Effector memory CD4-positive, alpha-beta T cell (primary cell): Measurements from ENCODE around the gene SDHAF1.
A peak's percentile ranks its signal among the peaks of the same experiment; 100 is the strongest.
"Not testable (repeated sequence)": the region's sequence is repeated elsewhere in the genome, so short reads cannot be mapped to it uniquely, and the experiment has no call there.

Experiments used
- DNase-seq, 3 donors: peaks; one replicate each; pipeline ENCODE4 v3.0.0-alpha.2; 2020
- H3K27ac ChIP-seq: 2 replicates; pipeline ENCODE4 v1.7.0; 2013; ENCODE audit warnings: mild to moderate bottlenecking, low read length, moderate library complexity; ENCODE audit not compliant: insufficient read depth, poor library complexity, severe bottlenecking
- H3K27me3 ChIP-seq: replicated peaks from 2 replicates; pipeline ENCODE4 v1.7.0; 2013; ENCODE audit warnings: mild to moderate bottlenecking, low read length; ENCODE audit not compliant: insufficient read depth, control insufficient read depth, poor library complexity, severe bottlenecking
- H3K36me3 ChIP-seq: 2 replicates; pipeline ENCODE4 v1.7.0; 2013; ENCODE audit warnings: mild to moderate bottlenecking, low read length, moderate library complexity; ENCODE audit not compliant: control insufficient read depth, insufficient read depth
- H3K4me1 ChIP-seq: 2 replicates; pipeline ENCODE4 v1.7.0; 2013; ENCODE audit warnings: low read length, mild to moderate bottlenecking; ENCODE audit not compliant: control insufficient read depth, insufficient read depth, poor library complexity, severe bottlenecking
- H3K4me3 ChIP-seq: 2 replicates; pipeline ENCODE4 v1.7.0; 2013; ENCODE audit warnings: low read length, low read depth, mild to moderate bottlenecking; ENCODE audit not compliant: insufficient read depth, poor library complexity, severe bottlenecking
- H3K9me3 ChIP-seq: 2 replicates; pipeline ENCODE4 v1.7.0; 2013; ENCODE audit warnings: mild to moderate bottlenecking, low read length, moderate library complexity; ENCODE audit not compliant: control insufficient read depth
- total RNA-seq, 3 donors: gene quantifications; one replicate each; lab custom pipeline; 2026; lab: John Stamatoyannopoulos, UW

Gene SDHAF1
- 3.2 to 8.0 (median 7.9) reads per million in 3 donors for total RNA-seq

- H3K9me3 ChIP-seq: no peaks in the 10 kb centered on the region
- peak; percentile 83 to 90 (median 83) for DNase-seq
- peak within 1 kb of the TSS; percentile 69 for H3K27ac ChIP-seq
These were observed at the start of gene SDHAF1 for GRCh38 chr19:35995048-35995993. Gene SDHAF1, plus strand, starts transcription at chr19:35995188. Its CDS starts 87 bp downstream, at chr19:35995275.

GRCh38 chr19:35946203-35946602 is 48.8 kb upstream of the SDHAF1 start:
- H3K4me1 ChIP-seq: peaks cover 6% of the 10 kb centered on the region
- peaks cover 3% of the 10 kb centered on the region for H3K36me3 ChIP-seq
- no peak for DNase-seq
- no peaks in the 10 kb centered on the region for H3K9me3 ChIP-seq
- H3K4me3 ChIP-seq: no peak overlapping the region
- H3K27me3 ChIP-seq: no peaks in the 10 kb centered on the region
- H3K27ac ChIP-seq: no peak overlapping the region

More at GRCh38 chr19:35995048-35995993, at the start of gene SDHAF1:
- Histone ChIP-seq H3K27me3 (no peaks in the 10 kb centered on the region), H3K4me3 (peak within 1 kb of the TSS; percentile 87), H3K4me1 (peaks cover 17% of the 10 kb centered on the region), H3K36me3 (no peaks in the 10 kb centered on the region)

GRCh38 chr19:35949131-35949530 is 45.9 kb upstream of the SDHAF1 start:
- no peak overlapping the region for H3K4me3 ChIP-seq
- no peak overlapping the region for H3K27ac ChIP-seq
- H3K4me1 ChIP-seq: peaks cover 20% of the 10 kb centered on the region
- H3K9me3 ChIP-seq: no peaks in the 10 kb centered on the region
- no peaks in the 10 kb centered on the region for H3K27me3 ChIP-seq
- no peak for DNase-seq
- no peaks in the 10 kb centered on the region for H3K36me3 ChIP-seq

GRCh38 chr19:35955881-35956634 is 38.9 kb upstream of the SDHAF1 start:
- no peak for DNase-seq
- Histone ChIP-seq H3K4me3 (no peak overlapping the region), H3K9me3 (no peaks in the 10 kb centered on the region), H3K27me3 (no peaks in the 10 kb centered on the region), H3K4me1 (peaks cover 40% of the 10 kb centered on the region), H3K27ac (no peak overlapping the region), H3K36me3 (no peaks in the 10 kb centered on the region)

- H3K27ac ChIP-seq, H3K9me3 ChIP-seq, H3K36me3 ChIP-seq, H3K27me3 ChIP-seq, H3K4me3 ChIP-seq, DNase-seq: not testable (repeated sequence)
- peaks cover 40% of the 10 kb centered on the region for H3K4me1 ChIP-seq
These were observed 37.6 kb upstream of the SDHAF1 start for GRCh38 chr19:35957411-35957810.

- no peak overlapping the region for H3K27ac ChIP-seq
- H3K9me3 ChIP-seq: no peaks in the 10 kb centered on the region
- no peaks in the 10 kb centered on the region for H3K36me3 ChIP-seq
- H3K27me3 ChIP-seq: no peaks in the 10 kb centered on the region
- H3K4me3 ChIP-seq: peak overlapping the region; percentile 64
- no peak for DNase-seq
- H3K4me1 ChIP-seq: peaks cover 31% of the 10 kb centered on the region
These were observed 36.3 kb upstream of the SDHAF1 start for GRCh38 chr19:35958660-35959039.

GRCh38 chr19:35959040-35959967 is 35.7 kb upstream of the SDHAF1 start:
- Histone ChIP-seq H3K27me3 (no peaks in the 10 kb centered on the region), H3K4me3 (peak overlapping the region; percentile 64), H3K36me3 (no peaks in the 10 kb centered on the region), H3K9me3 (no peaks in the 10 kb centered on the region), H3K4me1 (peaks cover 24% of the 10 kb centered on the region), H3K27ac (peak overlapping the region; percentile 53)
- peak; percentile 68 to 75 (median 75) for DNase-seq

- H3K36me3 ChIP-seq: no peaks in the 10 kb centered on the region
- no peak for DNase-seq
- H3K27ac ChIP-seq: peak overlapping the region; percentile 53
- no peaks in the 10 kb centered on the region for H3K9me3 ChIP-seq
- H3K4me1 ChIP-seq: peaks cover 18% of the 10 kb centered on the region
- H3K27me3 ChIP-seq: no peaks in the 10 kb centered on the region
- H3K4me3 ChIP-seq: peak overlapping the region; percentile 64
These were observed 35.0 kb upstream of the SDHAF1 start for GRCh38 chr19:35959968-35960320.

- DNase-seq: no peak
- H3K27me3 ChIP-seq: no peaks in the 10 kb centered on the region
- H3K9me3 ChIP-seq: no peaks in the 10 kb centered on the region
- no peaks in the 10 kb centered on the region for H3K36me3 ChIP-seq
- no peak overlapping the region for H3K27ac ChIP-seq
- H3K4me3 ChIP-seq: no peak overlapping the region
- H3K4me1 ChIP-seq: peaks cover 15% of the 10 kb centered on the region
These were observed 34.5 kb upstream of the SDHAF1 start for GRCh38 chr19:35960432-35960972.
